ENCODE results near the gene PREP.
A peak's percentile ranks its signal among the peaks of the same experiment; 100 is the strongest.

PREP gene

DNA sequence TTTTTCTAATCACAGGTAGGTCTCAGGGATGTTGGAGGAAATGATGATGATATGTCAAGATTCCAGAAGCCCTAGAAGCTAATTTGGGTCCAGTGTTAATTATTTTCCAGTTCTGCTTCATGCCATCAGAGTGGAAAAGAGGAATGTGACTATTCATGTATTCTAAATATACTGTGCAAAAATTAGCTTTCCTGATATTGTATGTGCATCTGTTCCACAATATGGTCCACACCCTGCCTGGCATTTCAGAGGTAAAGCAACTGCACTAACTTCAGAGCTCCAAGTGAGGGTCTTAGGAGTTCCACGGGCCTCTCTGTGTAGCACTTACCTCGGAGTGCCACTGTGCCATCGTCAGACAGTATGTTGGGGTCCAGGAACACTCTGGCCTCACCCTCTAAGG, 27.1 kb downstream of the PREP start:
- H4K91ac ChIP-seq (ENCODE audit: low read length): no peak overlapping the region
- no peak overlapping the region for H3K23ac ChIP-seq (ENCODE audit: low read length in 2 of 2)
- H3K9me3 ChIP-seq (ENCODE audit: control insufficient read depth, low read length): no peaks in the 10 kb centered on the region
- H4K8ac ChIP-seq (ENCODE audit: low read length): no peak overlapping the region
- H2BK5ac ChIP-seq (ENCODE audit: low read depth, low read length, poor library complexity, severe bottlenecking): no peak overlapping the region
- no peaks in the 10 kb centered on the region for H3K4me1 ChIP-seq (ENCODE audit: control insufficient read depth, insufficient read depth, low read depth, low read length)
- H2AFZ ChIP-seq (ENCODE audit: low read depth, low read length): no peak overlapping the region
- no peak for DNase-seq
- no peaks in the 10 kb centered on the region for H3K27me3 ChIP-seq (ENCODE audit: control insufficient read depth in 1 of 2, insufficient read depth in 1 of 2, low read length in 2 of 2)
- H3K4ac ChIP-seq (ENCODE audit: low read depth in 1 of 2, low read length in 2 of 2): no peak overlapping the region
- no peak overlapping the region for H2BK120ac ChIP-seq (ENCODE audit: low read depth, low read length)
- H3K9ac ChIP-seq (ENCODE audit: low read length): no peak overlapping the region
- 94% methylated on average over 2 of the region's 3 CpGs for WGBS
- no peak overlapping the region for H3K14ac ChIP-seq (ENCODE audit: low read length in 2 of 2)
- H2AK5ac ChIP-seq (ENCODE audit: low read length, severe bottlenecking): no peak overlapping the region
- no peak overlapping the region for H3K27ac ChIP-seq (ENCODE audit: low read length, poor library complexity, severe bottlenecking)
- H3K18ac ChIP-seq (ENCODE audit: low read depth in 1 of 2, low read length in 2 of 2): no peak overlapping the region
- H2BK15ac ChIP-seq (ENCODE audit: low read depth, poor library complexity, severe bottlenecking): no peak overlapping the region
- peaks cover 28% of the 10 kb centered on the region for H3K79me1 ChIP-seq (replicated peaks; ENCODE audit: low read length, poor library complexity, severe bottlenecking)
- no peak overlapping the region for H3K4me2 ChIP-seq (ENCODE audit: low read length, poor library complexity, severe bottlenecking)
- no peak overlapping the region for H3K4me3 ChIP-seq (ENCODE audit: insufficient read depth in 1 of 2, low read depth in 1 of 2, low read length in 2 of 2)
- no peak overlapping the region for H2BK12ac ChIP-seq (ENCODE audit: low read length in 2 of 2)
- peaks cover 7 to 59% of the 10 kb centered on the region in 2 experiments for H3K36me3 ChIP-seq (ENCODE audit: control insufficient read depth in 1 of 2, insufficient read depth in 2 of 2, low read depth in 1 of 2, low read length in 2 of 2)

DNA sequence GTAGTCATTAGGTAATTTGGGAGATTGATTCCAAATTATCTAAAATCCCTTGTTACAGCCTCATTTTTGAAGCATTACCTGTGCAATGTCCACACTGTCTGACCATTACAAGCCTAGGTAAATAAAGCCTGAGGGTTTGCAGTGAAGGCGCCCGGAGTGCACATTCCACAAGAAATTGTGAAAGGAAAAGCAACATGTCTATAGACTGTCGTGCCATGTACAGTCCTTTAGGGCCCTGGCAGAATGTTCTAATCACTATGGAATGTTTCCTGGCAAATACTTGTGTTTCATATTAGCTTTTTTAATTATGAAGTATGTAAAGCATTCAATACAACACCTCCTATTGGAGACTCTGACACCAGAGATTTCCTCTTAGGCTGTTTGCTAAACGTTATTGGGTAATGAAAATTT, 28.9 kb downstream of the PREP start:
- no peak overlapping the region for H3K14ac ChIP-seq (ENCODE audit: low read length in 2 of 2)
- H2AFZ ChIP-seq (ENCODE audit: low read depth, low read length): no peak overlapping the region
- H2AK5ac ChIP-seq (ENCODE audit: low read length, severe bottlenecking): no peak overlapping the region
- no peak overlapping the region for H3K4me3 ChIP-seq (ENCODE audit: insufficient read depth in 1 of 2, low read depth in 1 of 2, low read length in 2 of 2)
- H4K91ac ChIP-seq (ENCODE audit: low read length): no peak overlapping the region
- H3K36me3 ChIP-seq (ENCODE audit: control insufficient read depth in 1 of 2, insufficient read depth in 2 of 2, low read depth in 1 of 2, low read length in 2 of 2): peaks cover 4 to 52% of the 10 kb centered on the region in 2 experiments
- no peak overlapping the region for H4K8ac ChIP-seq (ENCODE audit: low read length)
- no peak overlapping the region for H2BK120ac ChIP-seq (ENCODE audit: low read depth, low read length)
- no peaks in the 10 kb centered on the region for H3K27me3 ChIP-seq (ENCODE audit: control insufficient read depth in 1 of 2, insufficient read depth in 1 of 2, low read length in 2 of 2)
- peak; percentile 26 for DNase-seq
- no peak overlapping the region for H2BK12ac ChIP-seq (ENCODE audit: low read length in 2 of 2)
- no peaks in the 10 kb centered on the region for H3K9me3 ChIP-seq (ENCODE audit: control insufficient read depth, low read length)
- no peak overlapping the region for H3K4me2 ChIP-seq (ENCODE audit: low read length, poor library complexity, severe bottlenecking)
- peaks cover 13% of the 10 kb centered on the region for H3K79me1 ChIP-seq (replicated peaks; ENCODE audit: low read length, poor library complexity, severe bottlenecking)
- H2BK5ac ChIP-seq (ENCODE audit: low read depth, low read length, poor library complexity, severe bottlenecking): no peak overlapping the region
- no peak overlapping the region for H3K18ac ChIP-seq (ENCODE audit: low read depth in 1 of 2, low read length in 2 of 2)
- H3K4me1 ChIP-seq (ENCODE audit: control insufficient read depth, insufficient read depth, low read depth, low read length): no peaks in the 10 kb centered on the region
- H3K23ac ChIP-seq (ENCODE audit: low read length in 2 of 2): no peak overlapping the region
- no peak overlapping the region for H3K9ac ChIP-seq (ENCODE audit: low read length)
- 67% methylated on average over 3 of the region's 4 CpGs for WGBS
- no peak overlapping the region for H3K4ac ChIP-seq (ENCODE audit: low read depth in 1 of 2, low read length in 2 of 2)
- H3K27ac ChIP-seq (ENCODE audit: low read length, poor library complexity, severe bottlenecking): peak overlapping the region; percentile 38
- no peak overlapping the region for H2BK15ac ChIP-seq (ENCODE audit: low read depth, poor library complexity, severe bottlenecking)

DNA sequence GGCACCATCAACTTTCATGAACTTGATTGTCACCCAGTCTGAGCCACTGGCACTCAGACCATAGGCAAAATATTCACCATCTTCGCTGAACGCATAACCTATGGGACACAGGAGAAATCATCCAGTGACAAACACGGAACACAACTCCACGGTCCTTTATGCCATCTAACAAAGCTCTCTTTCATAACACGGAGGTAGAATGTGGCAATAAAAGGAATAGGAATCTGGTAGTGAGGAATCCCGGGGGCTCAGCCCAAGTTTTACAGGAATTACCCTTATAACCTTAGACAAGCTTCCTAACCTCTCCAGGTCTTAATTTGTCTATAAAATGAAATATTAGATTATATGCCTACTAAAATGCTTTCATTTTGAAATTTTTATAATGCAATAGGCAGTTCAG, 29.4 kb downstream of the PREP start:
- Histone ChIP-seq H2BK120ac (ENCODE audit: low read depth, low read length) (no peak overlapping the region), H3K27me3 (ENCODE audit: control insufficient read depth in 1 of 2, insufficient read depth in 1 of 2, low read length in 2 of 2) (no peaks in the 10 kb centered on the region), H3K36me3 (ENCODE audit: control insufficient read depth in 1 of 2, insufficient read depth in 2 of 2, low read depth in 1 of 2, low read length in 2 of 2) (peaks cover 4 to 55% of the 10 kb centered on the region in 2 experiments), H2BK15ac (ENCODE audit: low read depth, poor library complexity, severe bottlenecking) (no peak overlapping the region), H3K9ac (ENCODE audit: low read length) (no peak overlapping the region), H2BK12ac (ENCODE audit: low read length in 2 of 2) (no peak overlapping the region), H4K91ac (ENCODE audit: low read length) (no peak overlapping the region), H3K18ac (ENCODE audit: low read depth in 1 of 2, low read length in 2 of 2) (no peak overlapping the region), H3K4ac (ENCODE audit: low read depth in 1 of 2, low read length in 2 of 2) (no peak overlapping the region), H3K23ac (ENCODE audit: low read length in 2 of 2) (no peak overlapping the region), H2AK5ac (ENCODE audit: low read length, severe bottlenecking) (peak overlapping the region; percentile 34), H3K9me3 (ENCODE audit: control insufficient read depth, low read length) (no peaks in the 10 kb centered on the region), H3K4me1 (ENCODE audit: control insufficient read depth, insufficient read depth, low read depth, low read length) (no peaks in the 10 kb centered on the region), H2BK5ac (ENCODE audit: low read depth, low read length, poor library complexity, severe bottlenecking) (no peak overlapping the region), H3K14ac (ENCODE audit: low read length in 2 of 2) (no peak overlapping the region), H3K4me3 (ENCODE audit: insufficient read depth in 1 of 2, low read depth in 1 of 2, low read length in 2 of 2) (no peak overlapping the region), H3K79me1 (replicated peaks; ENCODE audit: low read length, poor library complexity, severe bottlenecking) (peaks cover 13% of the 10 kb centered on the region), H3K27ac (ENCODE audit: low read length, poor library complexity, severe bottlenecking) (no peak overlapping the region), H4K8ac (ENCODE audit: low read length) (no peak overlapping the region), H3K4me2 (ENCODE audit: low read length, poor library complexity, severe bottlenecking) (no peak overlapping the region), H2AFZ (ENCODE audit: low read depth, low read length) (no peak overlapping the region)
- no peak for DNase-seq
- no CpG with 5 or more reads among the region's 6 CpGs for WGBS

DNA sequence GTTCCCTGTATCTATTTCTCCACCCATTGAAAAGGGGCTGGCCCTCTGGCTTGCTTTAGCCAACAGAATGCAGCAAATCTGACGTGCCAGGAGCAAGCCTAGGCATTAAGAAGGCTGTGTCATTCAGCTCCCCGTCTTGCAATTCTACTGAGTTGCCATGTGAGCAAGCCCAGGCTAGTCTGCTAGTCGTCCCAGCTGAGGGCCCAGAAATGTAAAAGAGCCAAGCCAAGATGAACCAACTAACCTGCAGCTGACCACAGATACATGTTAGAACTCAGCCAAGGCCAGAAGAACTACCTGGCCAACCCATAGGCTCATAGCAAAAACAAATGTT, 30.1 kb downstream of the PREP start:
- no peaks in the 10 kb centered on the region for H3K27me3 ChIP-seq (ENCODE audit: control insufficient read depth in 1 of 2, insufficient read depth in 1 of 2, low read length in 2 of 2)
- no peaks in the 10 kb centered on the region for H3K9me3 ChIP-seq (ENCODE audit: control insufficient read depth, low read length)
- no peak for DNase-seq
- no peak overlapping the region for H3K14ac ChIP-seq (ENCODE audit: low read length in 2 of 2)
- 96% methylated on average over 3 of the region's 3 CpGs for WGBS
- H3K4me3 ChIP-seq (ENCODE audit: insufficient read depth in 1 of 2, low read depth in 1 of 2, low read length in 2 of 2): no peak overlapping the region
- no peak overlapping the region for H4K91ac ChIP-seq (ENCODE audit: low read length)
- no peak overlapping the region for H2BK5ac ChIP-seq (ENCODE audit: low read depth, low read length, poor library complexity, severe bottlenecking)
- no peak overlapping the region for H2BK15ac ChIP-seq (ENCODE audit: low read depth, poor library complexity, severe bottlenecking)
- peaks cover 10% of the 10 kb centered on the region for H3K79me1 ChIP-seq (replicated peaks; ENCODE audit: low read length, poor library complexity, severe bottlenecking)
- H3K27ac ChIP-seq (ENCODE audit: low read length, poor library complexity, severe bottlenecking): no peak overlapping the region
- no peaks in the 10 kb centered on the region for H3K4me1 ChIP-seq (ENCODE audit: control insufficient read depth, insufficient read depth, low read depth, low read length)
- no peak overlapping the region for H2BK12ac ChIP-seq (ENCODE audit: low read length in 2 of 2)
- H3K18ac ChIP-seq (ENCODE audit: low read depth in 1 of 2, low read length in 2 of 2): no peak overlapping the region
- H3K4ac ChIP-seq (ENCODE audit: low read depth in 1 of 2, low read length in 2 of 2): no peak overlapping the region
- no peak overlapping the region for H2AFZ ChIP-seq (ENCODE audit: low read depth, low read length)
- no peak overlapping the region for H3K4me2 ChIP-seq (ENCODE audit: low read length, poor library complexity, severe bottlenecking)
- H2AK5ac ChIP-seq (ENCODE audit: low read length, severe bottlenecking): peak overlapping the region; percentile 74
- no peak overlapping the region for H2BK120ac ChIP-seq (ENCODE audit: low read depth, low read length)
- H4K8ac ChIP-seq (ENCODE audit: low read length): no peak overlapping the region
- peaks cover 4 to 57% of the 10 kb centered on the region in 2 experiments for H3K36me3 ChIP-seq (ENCODE audit: control insufficient read depth in 1 of 2, insufficient read depth in 2 of 2, low read depth in 1 of 2, low read length in 2 of 2)
- H3K23ac ChIP-seq (ENCODE audit: low read length in 2 of 2): no peak overlapping the region
- no peak overlapping the region for H3K9ac ChIP-seq (ENCODE audit: low read length)
